HG03025 (cell line): ENCODE measurements around the gene AK9.
"Not testable (repeated sequence)": the region's sequence is repeated elsewhere in the genome, so short reads cannot be mapped to it uniquely, and the experiment has no call there.

Experiments used
- ATAC-seq: cut with Tn5 transposase; IDR thresholded peaks from one replicate; pipeline ENCODE4 v1.9.1; 2021; ENCODE audit warnings: mild to moderate bottlenecking, moderate library complexity; ENCODE audit not compliant: unreplicated experiment, low FRiP score

Gene AK9

GRCh38 chr6:109690737-109691621 is at the start of gene AK9, which contains the start of gene FIG4:
AK9 (minus strand) TSS chr6:109691202; CDS start chr6:109675745, 15,457 bp downstream.
FIG4 (plus strand) TSS chr6:109691296; CDS start chr6:109691436, 140 bp downstream.
- peak; percentile 93 for ATAC-seq

GRCh38 chr6:109740787-109741186 is 49.8 kb upstream of the AK9 start:
- no peak for ATAC-seq

- ATAC-seq, result no peak
Observed at GRCh38 chr6:109739686-109740085, 48.7 kb upstream of the AK9 start.

GRCh38 chr6:109738667-109739066 is 47.7 kb upstream of the AK9 start:
- no peak for ATAC-seq

GRCh38 chr6:109738255-109738654 is 47.3 kb upstream of the AK9 start:
- no peak for ATAC-seq

GRCh38 chr6:109736273-109737025 is 45.4 kb upstream of the AK9 start:
- ATAC-seq, result no peak

- ATAC-seq, result not testable (repeated sequence)
Observed at GRCh38 chr6:109725250-109725649, 34.2 kb upstream of the AK9 start.

GRCh38 chr6:109722564-109723254 is 31.7 kb upstream of the AK9 start:
- ATAC-seq, result no peak

GRCh38 chr6:109722011-109722410 is 31.0 kb upstream of the AK9 start:
- no peak for ATAC-seq

- ATAC-seq, result no peak
Observed at GRCh38 chr6:109720311-109720710, 29.3 kb upstream of the AK9 start.

GRCh38 chr6:109718991-109719390 is 28.0 kb upstream of the AK9 start:
- ATAC-seq, result no peak

- ATAC-seq, result no peak
Observed at GRCh38 chr6:109717971-109718370, 27.0 kb upstream of the AK9 start.

GRCh38 chr6:109715616-109716015 is 24.6 kb upstream of the AK9 start:
- no peak for ATAC-seq

GRCh38 chr6:109714611-109715010 is 23.6 kb upstream of the AK9 start:
- no peak for ATAC-seq

GRCh38 chr6:109714166-109714565 is 23.2 kb upstream of the AK9 start:
- ATAC-seq, result no peak

- ATAC-seq, result no peak
Observed at GRCh38 chr6:109713097-109713496, 22.1 kb upstream of the AK9 start.

GRCh38 chr6:109708099-109708498 is 17.1 kb upstream of the AK9 start:
- ATAC-seq, result not testable (repeated sequence)

- no peak for ATAC-seq
Observed at GRCh38 chr6:109706513-109706912, 15.5 kb upstream of the AK9 start.

GRCh38 chr6:109705258-109705657 is 14.3 kb upstream of the AK9 start:
- ATAC-seq, result no peak

- no peak for ATAC-seq
Observed at GRCh38 chr6:109702791-109703190, 11.8 kb upstream of the AK9 start.

- ATAC-seq, result no peak
Observed at GRCh38 chr6:109701774-109702173, 10.8 kb upstream of the AK9 start.
